K562 (cell line): Measurements from ENCODE around the gene GPR149.

Experiments used
- BACH1 ChIP-seq: fragments of 200-800 bp; sonication (Bioruptor generic); IDR thresholded peaks from 2 replicates; pipeline ENCODE4 v1.6.1; 2016; ENCODE audit warnings: missing genetic modification characterization, missing compliant biosample characterization
- GATAD2B ChIP-seq: fragments of 450-650 bp; IDR thresholded peaks from 2 replicates; pipeline ENCODE4 v1.6.1; 2017; ENCODE audit warnings: mild to moderate bottlenecking, borderline replicate concordance
- HMGXB4 ChIP-seq: sonication (generic); formaldehyde crosslinking; IDR thresholded peaks from 2 replicates; pipeline ENCODE4 v1.8.1; 2023; ENCODE audit warnings: mild to moderate bottlenecking, missing genetic modification reagents
- OTX1 ChIP-seq: fragments of 450-650 bp; formaldehyde crosslinking; IDR thresholded peaks from 2 replicates; pipeline ENCODE4 v1.4.0; 2022; ENCODE audit warnings: mild to moderate bottlenecking
- ZC3H4 ChIP-seq: sonication (generic); formaldehyde crosslinking; IDR thresholded peaks from 2 replicates; pipeline ENCODE4 v1.9.0; 2021; ENCODE audit warnings: missing genetic modification reagents, borderline replicate concordance
- ZNF830 ChIP-seq: fragments of 250-450 bp; sonication (Bioruptor Pico); IDR thresholded peaks from 2 replicates; pipeline ENCODE4 v1.5.0; 2021; ENCODE audit warnings: mild to moderate bottlenecking

GRCh38 chr3:154361099-154361498, 68.9 kb downstream of the GPR149 start:
- TF ChIP-seq HMGXB4 (CRISPR knock-in tag) (no peak), OTX1 (no peak), GATAD2B (no peak), BACH1 (no peak), ZC3H4 (CRISPR knock-in tag) (no peak), ZNF830 (CRISPR knock-in tag) (no peak)
